K562 (cell line): ENCODE data around the gene MACROD2.

Source experiments
- SREBF2 ChIP-seq: sonication (generic); formaldehyde crosslinking; IDR thresholded peaks from 2 replicates; pipeline ENCODE4 v1.4.0; 2020; ENCODE audit warnings: mild to moderate bottlenecking, missing genetic modification reagents
- ZNF239 ChIP-seq: fragments of 250-450 bp; sonication (Bioruptor Pico); IDR thresholded peaks from 2 replicates; pipeline ENCODE4 v1.4.0; 2020; ENCODE audit warnings: mild to moderate bottlenecking
- TF ChIP-seq, protein P1 (sequence below): fragments of 250-450 bp; sonication (Bioruptor Pico); IDR thresholded peaks from 2 replicates; pipeline ENCODE4 v1.8.0; 2021; ENCODE audit warnings: mild to moderate bottlenecking, moderate library complexity
- TF ChIP-seq, protein P2 (sequence below), 3 experiments: IDR thresholded peaks in 2 of 3; conservative IDR thresholded peaks in 1 of 3; 2 replicates each; pipeline ENCODE4 v1.5.1; 2011 to 2012; ENCODE audit warnings: low read length in 3 of 3, mild to moderate bottlenecking in 3 of 3, control low read depth in 2 of 3, improper control_type of control experiment in 1 of 3, inconsistent platforms in 1 of 3, low read depth in 1 of 3, mixed read lengths in 1 of 3, moderate library complexity in 1 of 3; ENCODE audit not compliant: insufficient read depth in 2 of 3
- TF ChIP-seq, protein P3 (sequence below): sonication (generic); formaldehyde crosslinking; IDR thresholded peaks from 2 replicates; pipeline ENCODE4 v1.8.1; 2023; ENCODE audit warnings: mild to moderate bottlenecking, missing genetic modification reagents
- TF ChIP-seq, protein P4 (sequence below): sonication (generic); formaldehyde crosslinking; IDR thresholded peaks from 2 replicates; pipeline ENCODE4 v1.8.1; 2023; ENCODE audit warnings: mild to moderate bottlenecking, missing genetic modification reagents
- TF ChIP-seq, protein P5 (sequence below): sonication (generic); formaldehyde crosslinking; IDR thresholded peaks from 2 replicates; pipeline ENCODE4 v1.8.1; 2022; ENCODE audit warnings: missing genetic modification reagents
- TF ChIP-seq, protein P6 (sequence below): fragments of 250-450 bp; sonication (Bioruptor Pico); IDR thresholded peaks from 2 replicates; pipeline ENCODE4 v1.4.0; 2020; ENCODE audit warnings: borderline replicate concordance

DNA sequence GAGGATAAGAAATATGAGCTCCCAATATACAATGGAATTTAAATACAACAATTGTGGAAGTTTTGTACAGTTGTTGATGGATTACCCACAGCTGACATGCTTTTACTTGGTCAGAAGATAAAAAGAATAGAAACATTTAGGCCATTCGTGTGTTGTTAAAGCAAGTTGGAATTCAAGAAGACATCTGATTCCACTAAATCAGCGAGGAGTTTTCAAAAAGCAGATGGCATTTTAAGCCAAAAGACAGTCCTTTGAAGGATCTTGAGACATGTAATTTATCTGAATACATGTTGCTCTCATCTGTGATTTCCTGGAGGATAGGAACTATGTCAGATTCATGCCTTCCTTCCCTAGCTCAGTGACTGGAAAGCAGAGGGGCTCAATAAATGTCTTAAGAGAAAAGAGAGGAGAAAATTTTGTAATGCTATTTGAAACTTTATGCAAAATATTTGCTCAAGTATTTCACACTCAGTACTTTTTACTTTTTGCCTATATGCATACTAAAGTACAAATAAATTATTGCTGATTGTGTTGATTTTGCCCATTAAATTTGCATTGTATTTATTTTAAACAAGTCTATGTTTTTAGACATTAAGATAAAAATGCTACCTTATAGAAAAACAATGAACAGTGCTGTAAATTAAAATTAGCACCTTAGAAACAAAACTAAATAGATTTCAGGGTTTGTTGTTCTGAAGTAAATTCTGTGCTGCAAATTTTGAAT, 1075.9 kb downstream of the MACROD2 start:
- TF ChIP-seq, protein P1, sequence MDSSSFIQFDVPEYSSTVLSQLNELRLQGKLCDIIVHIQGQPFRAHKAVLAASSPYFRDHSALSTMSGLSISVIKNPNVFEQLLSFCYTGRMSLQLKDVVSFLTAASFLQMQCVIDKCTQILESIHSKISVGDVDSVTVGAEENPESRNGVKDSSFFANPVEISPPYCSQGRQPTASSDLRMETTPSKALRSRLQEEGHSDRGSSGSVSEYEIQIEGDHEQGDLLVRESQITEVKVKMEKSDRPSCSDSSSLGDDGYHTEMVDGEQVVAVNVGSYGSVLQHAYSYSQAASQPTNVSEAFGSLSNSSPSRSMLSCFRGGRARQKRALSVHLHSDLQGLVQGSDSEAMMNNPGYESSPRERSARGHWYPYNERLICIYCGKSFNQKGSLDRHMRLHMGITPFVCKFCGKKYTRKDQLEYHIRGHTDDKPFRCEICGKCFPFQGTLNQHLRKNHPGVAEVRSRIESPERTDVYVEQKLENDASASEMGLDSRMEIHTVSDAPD (CRISPR knock-in tag) = no peak
- TF ChIP-seq, protein P2, sequence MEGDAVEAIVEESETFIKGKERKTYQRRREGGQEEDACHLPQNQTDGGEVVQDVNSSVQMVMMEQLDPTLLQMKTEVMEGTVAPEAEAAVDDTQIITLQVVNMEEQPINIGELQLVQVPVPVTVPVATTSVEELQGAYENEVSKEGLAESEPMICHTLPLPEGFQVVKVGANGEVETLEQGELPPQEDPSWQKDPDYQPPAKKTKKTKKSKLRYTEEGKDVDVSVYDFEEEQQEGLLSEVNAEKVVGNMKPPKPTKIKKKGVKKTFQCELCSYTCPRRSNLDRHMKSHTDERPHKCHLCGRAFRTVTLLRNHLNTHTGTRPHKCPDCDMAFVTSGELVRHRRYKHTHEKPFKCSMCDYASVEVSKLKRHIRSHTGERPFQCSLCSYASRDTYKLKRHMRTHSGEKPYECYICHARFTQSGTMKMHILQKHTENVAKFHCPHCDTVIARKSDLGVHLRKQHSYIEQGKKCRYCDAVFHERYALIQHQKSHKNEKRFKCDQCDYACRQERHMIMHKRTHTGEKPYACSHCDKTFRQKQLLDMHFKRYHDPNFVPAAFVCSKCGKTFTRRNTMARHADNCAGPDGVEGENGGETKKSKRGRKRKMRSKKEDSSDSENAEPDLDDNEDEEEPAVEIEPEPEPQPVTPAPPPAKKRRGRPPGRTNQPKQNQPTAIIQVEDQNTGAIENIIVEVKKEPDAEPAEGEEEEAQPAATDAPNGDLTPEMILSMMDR (IDR thresholded peaks at IDR 0.05 in 2 of 3, conservative IDR thresholded peaks at IDR 0.05 in 1 of 3; ENCODE audit: insufficient read depth in 2 of 3, low read depth in 1 of 3, low read length in 3 of 3) = no peak
- TF ChIP-seq, protein P3, sequence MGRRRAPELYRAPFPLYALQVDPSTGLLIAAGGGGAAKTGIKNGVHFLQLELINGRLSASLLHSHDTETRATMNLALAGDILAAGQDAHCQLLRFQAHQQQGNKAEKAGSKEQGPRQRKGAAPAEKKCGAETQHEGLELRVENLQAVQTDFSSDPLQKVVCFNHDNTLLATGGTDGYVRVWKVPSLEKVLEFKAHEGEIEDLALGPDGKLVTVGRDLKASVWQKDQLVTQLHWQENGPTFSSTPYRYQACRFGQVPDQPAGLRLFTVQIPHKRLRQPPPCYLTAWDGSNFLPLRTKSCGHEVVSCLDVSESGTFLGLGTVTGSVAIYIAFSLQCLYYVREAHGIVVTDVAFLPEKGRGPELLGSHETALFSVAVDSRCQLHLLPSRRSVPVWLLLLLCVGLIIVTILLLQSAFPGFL (CRISPR knock-in tag) = no peak
- TF ChIP-seq, protein P4, sequence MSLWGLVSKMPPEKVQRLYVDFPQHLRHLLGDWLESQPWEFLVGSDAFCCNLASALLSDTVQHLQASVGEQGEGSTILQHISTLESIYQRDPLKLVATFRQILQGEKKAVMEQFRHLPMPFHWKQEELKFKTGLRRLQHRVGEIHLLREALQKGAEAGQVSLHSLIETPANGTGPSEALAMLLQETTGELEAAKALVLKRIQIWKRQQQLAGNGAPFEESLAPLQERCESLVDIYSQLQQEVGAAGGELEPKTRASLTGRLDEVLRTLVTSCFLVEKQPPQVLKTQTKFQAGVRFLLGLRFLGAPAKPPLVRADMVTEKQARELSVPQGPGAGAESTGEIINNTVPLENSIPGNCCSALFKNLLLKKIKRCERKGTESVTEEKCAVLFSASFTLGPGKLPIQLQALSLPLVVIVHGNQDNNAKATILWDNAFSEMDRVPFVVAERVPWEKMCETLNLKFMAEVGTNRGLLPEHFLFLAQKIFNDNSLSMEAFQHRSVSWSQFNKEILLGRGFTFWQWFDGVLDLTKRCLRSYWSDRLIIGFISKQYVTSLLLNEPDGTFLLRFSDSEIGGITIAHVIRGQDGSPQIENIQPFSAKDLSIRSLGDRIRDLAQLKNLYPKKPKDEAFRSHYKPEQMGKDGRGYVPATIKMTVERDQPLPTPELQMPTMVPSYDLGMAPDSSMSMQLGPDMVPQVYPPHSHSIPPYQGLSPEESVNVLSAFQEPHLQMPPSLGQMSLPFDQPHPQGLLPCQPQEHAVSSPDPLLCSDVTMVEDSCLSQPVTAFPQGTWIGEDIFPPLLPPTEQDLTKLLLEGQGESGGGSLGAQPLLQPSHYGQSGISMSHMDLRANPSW (CRISPR knock-in tag) = no peak
- TF ChIP-seq, protein P5, sequence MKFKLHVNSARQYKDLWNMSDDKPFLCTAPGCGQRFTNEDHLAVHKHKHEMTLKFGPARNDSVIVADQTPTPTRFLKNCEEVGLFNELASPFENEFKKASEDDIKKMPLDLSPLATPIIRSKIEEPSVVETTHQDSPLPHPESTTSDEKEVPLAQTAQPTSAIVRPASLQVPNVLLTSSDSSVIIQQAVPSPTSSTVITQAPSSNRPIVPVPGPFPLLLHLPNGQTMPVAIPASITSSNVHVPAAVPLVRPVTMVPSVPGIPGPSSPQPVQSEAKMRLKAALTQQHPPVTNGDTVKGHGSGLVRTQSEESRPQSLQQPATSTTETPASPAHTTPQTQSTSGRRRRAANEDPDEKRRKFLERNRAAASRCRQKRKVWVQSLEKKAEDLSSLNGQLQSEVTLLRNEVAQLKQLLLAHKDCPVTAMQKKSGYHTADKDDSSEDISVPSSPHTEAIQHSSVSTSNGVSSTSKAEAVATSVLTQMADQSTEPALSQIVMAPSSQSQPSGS (CRISPR knock-in tag) = no peak
- TF ChIP-seq, protein P6, sequence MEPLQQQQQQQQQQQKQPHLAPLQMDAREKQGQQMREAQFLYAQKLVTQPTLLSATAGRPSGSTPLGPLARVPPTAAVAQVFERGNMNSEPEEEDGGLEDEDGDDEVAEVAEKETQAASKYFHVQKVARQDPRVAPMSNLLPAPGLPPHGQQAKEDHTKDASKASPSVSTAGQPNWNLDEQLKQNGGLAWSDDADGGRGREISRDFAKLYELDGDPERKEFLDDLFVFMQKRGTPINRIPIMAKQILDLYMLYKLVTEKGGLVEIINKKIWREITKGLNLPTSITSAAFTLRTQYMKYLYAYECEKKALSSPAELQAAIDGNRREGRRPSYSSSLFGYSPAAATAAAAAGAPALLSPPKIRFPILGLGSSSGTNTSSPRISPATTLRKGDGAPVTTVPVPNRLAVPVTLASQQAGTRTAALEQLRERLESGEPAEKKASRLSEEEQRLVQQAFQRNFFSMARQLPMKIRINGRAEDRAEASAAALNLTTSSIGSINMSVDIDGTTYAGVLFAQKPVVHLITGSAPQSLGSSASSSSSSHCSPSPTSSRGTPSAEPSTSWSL (CRISPR knock-in tag) = no peak
- TF ChIP-seq ZNF239 (CRISPR knock-in tag) (no peak), SREBF2 (CRISPR knock-in tag) (no peak)
